Vagina (tissue), 2 donors: Measurements from ENCODE around the gene HEXIM1.

Source experiments
- CTCF ChIP-seq, 3 experiments: fragments of 450-650 bp in 2 of 3; fragments of 200-600 bp in 1 of 3; sonication (generic) in 1 of 3; IDR thresholded peaks; one replicate each; pipeline ENCODE4 v1.5.1; 2017 to 2019; ENCODE audit warnings: antibody characterized with exemption in 3 of 3, mild to moderate bottlenecking in 2 of 3, moderate library complexity in 2 of 3
- POLR2A ChIP-seq, 2 donors: fragments of 450-650 bp; IDR thresholded peaks; one replicate each; pipeline ENCODE4 v1.6.1; 2017; ENCODE audit warnings: antibody characterized with exemption in 2 of 2, mild to moderate bottlenecking in 2 of 2, moderate library complexity in 2 of 2
- POLR2AphosphoS5 ChIP-seq, 2 donors: sonication (generic); formaldehyde crosslinking; IDR thresholded peaks; one replicate each; pipeline ENCODE4 v1.9.0; 2017; ENCODE audit warnings: antibody characterized with exemption in 2 of 2, mild to moderate bottlenecking in 2 of 2, low read depth in 1 of 2; ENCODE audit not compliant: insufficient read depth in 1 of 2

DNA sequence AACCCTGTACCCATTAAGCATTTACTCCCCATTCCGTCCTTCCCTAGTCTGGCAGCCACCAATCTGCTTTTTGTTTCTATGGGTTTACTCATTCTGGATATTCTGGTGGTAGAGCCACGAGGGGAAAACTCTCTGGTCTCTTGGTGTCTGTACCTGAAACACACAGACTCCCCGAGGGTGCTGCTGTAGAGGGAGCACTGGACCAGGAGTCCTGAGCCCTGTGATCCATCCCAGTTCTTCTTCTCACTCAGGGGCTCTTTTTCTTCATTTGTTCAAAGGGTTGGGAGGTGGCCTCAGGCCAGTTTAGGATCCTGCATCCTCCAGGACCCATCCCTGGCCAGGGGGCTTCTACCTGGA, 27.5 kb downstream of the HEXIM1 start:
- TF ChIP-seq CTCF (IDR thresholded peaks at IDR 0.05) = no peak
- no peak for TF ChIP-seq POLR2A (IDR thresholded peaks at IDR 0.05)
- no peak for TF ChIP-seq POLR2AphosphoS5 (IDR thresholded peaks at IDR 0.05; ENCODE audit: insufficient read depth in 1 of 2, low read depth in 1 of 2)
